GM18867 (cell line): Measurements from ENCODE around the gene ZNF143.
A peak's percentile ranks its signal among the peaks of the same experiment; 100 is the strongest.

ENCODE experiments used
- ATAC-seq: cut with Tn5 transposase; IDR thresholded peaks from one replicate; pipeline ENCODE4 v1.9.1; 2021; ENCODE audit warnings: mild to moderate bottlenecking, moderate library complexity; ENCODE audit not compliant: unreplicated experiment

Gene ZNF143

GRCh38 chr11:9573775-9574621, 113.2 kb downstream of the ZNF143 start:
- peak; percentile 3 for ATAC-seq

- no peak for ATAC-seq
These were observed 113.9 kb downstream of the ZNF143 start for GRCh38 chr11:9574622-9575259.

GRCh38 chr11:9575260-9576240, 114.7 kb downstream of the ZNF143 start:
- ATAC-seq, result no peak

GRCh38 chr11:9576701-9577381, 116.0 kb downstream of the ZNF143 start:
- no peak for ATAC-seq

- ATAC-seq, result no peak
These were observed 116.7 kb downstream of the ZNF143 start for GRCh38 chr11:9577556-9577955.
